Measurements from ENCODE around the gene PCBP3. TPM values are rescaled to one million over a fixed set of nuclear protein-coding genes. Genes with fewer than 3 reads are reported as not detected.

The PCBP3 gene
- total and polyA plus RNA-seq, 5 experiments from 2014 or later: 0.47 to 2.3 (median 0.95) TPM; not detected in 1

DNA sequence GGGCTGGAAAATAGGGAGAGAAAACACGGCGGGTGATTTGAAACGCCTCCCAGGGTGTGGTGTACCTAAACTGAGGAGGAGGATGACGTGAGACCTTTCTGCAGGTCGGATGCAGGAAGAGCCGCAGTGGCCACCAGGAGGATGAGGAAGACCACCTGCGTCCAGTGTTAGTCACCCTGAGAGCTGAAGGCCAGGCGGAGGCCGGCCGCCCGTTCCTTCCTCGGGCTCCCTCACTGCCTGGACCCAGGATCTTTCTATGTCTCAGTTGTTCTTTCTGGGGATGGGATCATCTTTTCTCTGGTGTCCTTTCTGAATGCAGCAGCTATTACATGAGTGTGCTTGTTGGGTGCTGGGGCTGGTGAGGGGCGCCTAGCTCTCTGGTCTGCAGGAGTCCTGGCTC, 263.3 kb downstream of the PCBP3 start:
- no peak overlapping the region for H3K4me3 Mint-ChIP-seq
- H3K27me3 Mint-ChIP-seq: no peaks in the 10 kb centered on the region
- no peaks in the 10 kb centered on the region for H3K9me3 Mint-ChIP-seq
- DNase-seq: peak in 1 of 10 donors; percentile 6
- H3K4me1 Mint-ChIP-seq: peaks cover 0 to 11% (median 7%) of the 10 kb centered on the region in 4 donors
- no peak for ATAC-seq
- no peaks in the 10 kb centered on the region for H3K36me3 Mint-ChIP-seq
- POLR2A ChIA-PET: no interaction called here
- H3K27ac Mint-ChIP-seq: peak overlapping the region in 2 of 10 donors; percentile 13 to 74

DNA sequence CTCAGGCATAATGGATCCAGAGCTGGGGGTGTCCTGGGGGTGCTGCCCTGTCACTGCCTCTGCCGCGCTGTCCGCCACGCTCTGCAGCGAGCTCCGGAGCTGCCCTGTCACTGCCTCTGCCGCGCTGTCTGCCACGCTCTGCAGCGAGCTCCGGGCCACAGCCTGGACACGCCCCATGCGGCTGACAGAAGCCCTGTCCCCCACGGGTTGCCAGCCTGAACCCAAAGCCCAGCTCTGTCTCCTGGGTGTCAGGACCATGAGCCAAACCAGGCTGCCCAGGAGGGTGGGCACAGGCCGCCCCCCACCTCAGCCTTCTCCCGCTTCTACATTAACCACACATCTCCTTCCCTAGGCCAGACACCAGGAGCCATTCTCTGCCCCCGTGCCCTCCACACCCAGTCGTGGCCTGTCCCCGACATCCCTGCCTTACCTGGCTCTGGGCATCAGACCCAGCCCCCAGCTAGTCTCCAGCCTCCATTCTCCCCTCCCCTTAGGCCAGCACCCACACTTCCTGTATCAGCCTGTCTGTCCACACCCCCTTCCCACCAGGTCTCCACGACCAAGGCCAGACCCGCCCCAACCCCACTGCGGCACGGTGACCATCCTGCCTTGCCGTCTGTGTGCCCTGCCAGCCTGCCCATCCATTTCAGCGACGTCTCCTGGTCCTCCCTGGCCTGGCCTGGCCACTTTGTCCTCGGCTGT, 265.2 kb downstream of the PCBP3 start:
- Mint-ChIP-seq H3K27ac (peak overlapping the region in 3 of 10 donors; percentile 43 to 88 (median 78)), H3K9me3 (no peaks in the 10 kb centered on the region), H3K36me3 (no peaks in the 10 kb centered on the region), H3K27me3 (no peaks in the 10 kb centered on the region), H3K4me1 (peaks cover 0 to 7% (median 7%) of the 10 kb centered on the region in 4 donors), H3K4me3 (no peak overlapping the region)
- ATAC-seq: no peak
- POLR2A ChIA-PET: no interaction called here
- DNase-seq: no peak

DNA sequence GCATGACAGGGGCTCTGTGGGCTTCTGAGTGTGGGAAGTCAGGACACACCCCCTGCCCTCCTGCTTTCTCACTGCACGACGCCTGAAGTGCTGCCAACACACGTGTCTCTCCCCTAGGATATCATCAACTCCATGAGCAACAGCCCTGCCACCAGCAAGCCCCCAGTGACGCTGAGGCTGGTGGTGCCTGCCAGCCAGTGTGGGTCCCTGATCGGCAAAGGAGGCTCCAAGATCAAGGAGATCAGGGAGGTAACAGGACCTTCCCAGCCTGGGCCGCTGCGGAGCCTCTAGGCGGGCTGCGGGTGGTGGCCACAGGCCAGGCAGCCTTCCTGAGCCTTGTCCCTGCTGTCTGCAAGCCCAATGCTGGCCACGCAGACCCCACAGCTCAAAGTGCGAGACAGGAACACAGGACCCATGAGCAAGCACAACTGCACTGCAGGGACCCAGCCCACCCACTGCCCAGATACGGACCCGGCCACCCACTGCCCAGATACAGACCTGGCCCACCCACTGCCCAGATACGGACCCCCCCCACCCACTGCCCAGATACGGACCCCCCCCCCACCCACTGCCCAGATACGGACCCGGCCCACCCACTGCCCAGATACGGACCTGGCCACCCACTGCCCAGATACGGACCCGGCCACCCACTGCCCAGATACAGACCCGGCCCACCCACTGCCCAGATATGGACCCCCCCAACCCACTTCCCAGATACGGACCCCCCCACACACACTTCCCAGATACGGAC, 265.9 kb downstream of the PCBP3 start:
- ATAC-seq: no peak
- H3K4me1 Mint-ChIP-seq: peaks cover 0 to 7% (median 6%) of the 10 kb centered on the region in 4 donors

DNA sequence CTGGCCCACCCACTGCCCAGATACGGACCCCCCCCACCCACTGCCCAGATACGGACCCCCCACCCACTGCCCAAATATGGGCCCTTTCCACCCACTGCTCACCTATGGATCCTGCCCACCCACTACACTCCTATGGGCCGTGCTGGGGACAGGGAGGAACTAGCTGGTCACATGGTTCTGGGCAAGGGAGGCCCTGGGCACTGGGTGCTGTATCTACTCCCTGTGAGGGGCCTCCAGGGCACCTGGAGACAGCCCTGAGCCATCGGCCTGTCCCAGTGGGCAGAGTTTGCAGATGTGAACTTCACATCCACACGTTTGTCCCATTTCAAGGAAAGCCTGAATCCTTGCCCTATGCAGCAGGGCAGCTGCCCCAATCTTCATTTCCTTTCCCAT, 266.6 kb downstream of the PCBP3 start:
- H3K27ac Mint-ChIP-seq: no peak overlapping the region
- no peaks in the 10 kb centered on the region for H3K27me3 Mint-ChIP-seq
- no peak overlapping the region for H3K4me3 Mint-ChIP-seq
- ATAC-seq: no peak
- POLR2A ChIA-PET: no interaction called here
- no peaks in the 10 kb centered on the region for H3K9me3 Mint-ChIP-seq
- DNase-seq: no peak
- H3K4me1 Mint-ChIP-seq: peaks cover 0 to 12% (median 9%) of the 10 kb centered on the region in 4 donors
- no peaks in the 10 kb centered on the region for H3K36me3 Mint-ChIP-seq

More for the DNA sequence above, 265.9 kb downstream of the PCBP3 start:
- Mint-ChIP-seq H3K27ac (peak overlapping the region in 3 of 10 donors; percentile 72 to 88 (median 78)), H3K9me3 (no peaks in the 10 kb centered on the region), H3K27me3 (no peaks in the 10 kb centered on the region), H3K4me3 (no peak overlapping the region), H3K36me3 (no peaks in the 10 kb centered on the region)
- DNase-seq: no peak
- POLR2A ChIA-PET: no interaction called here

DNA sequence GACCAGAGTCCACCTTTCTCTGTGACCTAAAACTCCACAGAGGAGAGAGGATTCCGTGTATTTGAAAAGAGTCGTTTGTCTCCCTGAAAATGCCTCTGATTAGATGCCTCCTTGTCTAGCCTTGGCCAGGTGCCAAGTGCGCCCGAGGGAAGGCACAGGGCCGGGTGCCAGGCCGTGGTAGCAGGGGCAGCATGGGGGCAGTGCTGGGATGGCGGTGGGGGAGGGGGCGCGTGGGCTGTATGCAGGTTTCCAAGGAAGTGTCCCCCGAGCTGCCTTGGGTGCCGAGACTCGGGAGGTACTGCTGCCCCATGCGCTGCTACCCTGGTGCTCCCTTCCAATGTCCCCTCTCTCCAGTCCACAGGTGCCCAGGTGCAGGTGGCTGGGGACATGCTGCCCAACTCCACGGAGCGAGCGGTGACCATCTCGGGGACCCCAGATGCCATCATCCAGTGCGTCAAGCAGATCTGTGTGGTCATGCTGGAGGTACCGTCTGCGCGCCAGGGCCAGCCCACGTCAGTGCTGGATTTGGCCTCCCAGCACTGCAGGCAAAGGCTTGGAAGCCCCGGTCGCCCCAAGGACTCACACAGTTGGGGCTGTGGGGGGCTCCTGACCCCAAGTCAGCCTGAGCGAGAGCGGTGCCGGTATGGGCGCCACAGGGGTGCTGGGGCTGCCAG, 267.2 kb downstream of the PCBP3 start:
- Mint-ChIP-seq H3K27me3 (no peaks in the 10 kb centered on the region), H3K4me3 (no peak overlapping the region), H3K4me1 (peaks cover under 1 to 17% (median 12%) of the 10 kb centered on the region in 4 donors), H3K27ac (peak overlapping the region in 1 of 10 donors; percentile 66), H3K36me3 (no peaks in the 10 kb centered on the region), H3K9me3 (no peaks in the 10 kb centered on the region)
- DNase-seq (no peak), ATAC-seq (no peak)
- POLR2A ChIA-PET: no interaction called here

DNA sequence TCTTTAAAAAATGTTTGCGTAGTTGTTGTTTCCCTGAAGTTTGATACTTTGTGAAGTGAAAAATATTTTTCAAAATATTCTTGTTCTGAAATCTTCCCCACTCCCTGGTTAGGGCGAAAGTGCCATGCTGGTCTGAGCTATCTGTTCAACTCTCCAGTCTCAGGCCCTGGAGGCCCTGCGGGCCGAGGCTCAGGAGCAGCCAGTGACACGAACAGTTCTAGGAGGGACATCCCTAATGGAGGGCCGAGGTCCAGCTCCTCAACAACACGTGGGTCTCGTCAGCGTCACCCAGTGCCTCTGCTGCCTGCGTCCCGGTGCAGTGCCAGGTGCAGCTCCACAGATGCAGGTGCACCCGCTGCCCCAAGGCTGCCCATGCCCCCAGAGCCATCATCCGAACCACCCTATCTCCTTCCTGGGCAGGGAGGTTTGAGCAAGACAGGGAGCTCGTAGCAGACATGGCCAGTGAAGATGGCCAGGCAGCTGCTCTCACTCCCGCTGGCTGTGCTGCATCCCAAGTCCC, 268.3 kb downstream of the PCBP3 start:
- Mint-ChIP-seq H3K9me3 (no peaks in the 10 kb centered on the region), H3K36me3 (no peaks in the 10 kb centered on the region), H3K4me3 (no peak overlapping the region), H3K27ac (peak overlapping the region in 1 of 10 donors; percentile 26), H3K27me3 (no peaks in the 10 kb centered on the region), H3K4me1 (peaks cover 10 to 29% (median 21%) of the 10 kb centered on the region in 4 donors)
- DNase-seq (no peak), ATAC-seq (no peak)
- POLR2A ChIA-PET: no interaction called here

DNA sequence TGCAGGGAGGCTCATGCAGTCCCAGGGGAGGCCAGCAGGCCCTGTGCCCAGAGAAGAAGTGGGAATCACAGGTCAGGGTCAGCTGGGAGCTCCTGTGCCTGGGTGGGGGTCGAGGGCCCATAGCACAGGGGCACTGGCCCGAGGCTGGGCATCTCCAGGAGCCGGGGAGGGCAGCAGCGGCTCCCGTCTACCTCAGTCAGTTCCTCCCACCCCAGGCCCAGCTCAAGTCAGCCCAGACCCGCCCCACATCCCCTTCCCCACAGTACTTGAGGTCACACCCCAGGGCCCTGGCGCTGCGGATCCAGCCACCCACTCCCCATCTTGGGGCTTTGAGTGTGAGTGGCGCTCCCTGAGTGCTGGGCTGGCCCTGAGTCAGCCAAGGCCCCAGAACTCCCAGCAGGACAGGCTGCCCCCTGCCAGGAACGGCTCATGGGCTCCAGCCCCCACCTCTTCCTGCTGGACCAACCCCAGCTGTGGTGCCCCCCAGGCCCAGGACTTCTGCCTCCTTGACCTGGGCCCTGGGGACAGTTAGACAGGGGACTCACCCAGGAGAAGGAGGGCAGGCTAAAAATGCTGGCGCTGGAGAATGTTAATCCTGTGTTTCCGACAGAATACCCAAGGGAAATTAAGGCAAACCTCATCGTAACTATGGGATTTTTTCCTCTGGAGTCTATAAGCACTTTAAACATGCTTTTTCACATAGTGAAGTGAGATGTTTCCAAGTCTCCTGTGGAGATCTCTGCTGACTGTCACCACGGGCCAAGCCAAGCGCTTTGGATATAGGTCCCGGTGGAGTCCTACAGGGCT, 269.3 kb downstream of the PCBP3 start:
- Mint-ChIP-seq H3K27me3 (no peaks in the 10 kb centered on the region), H3K36me3 (no peaks in the 10 kb centered on the region), H3K27ac (no peak overlapping the region), H3K4me3 (no peak overlapping the region), H3K4me1 (peaks cover 14 to 38% (median 25%) of the 10 kb centered on the region in 4 donors), H3K9me3 (no peaks in the 10 kb centered on the region)
- POLR2A ChIA-PET: no interaction called here
- ATAC-seq (no peak), DNase-seq (no peak)

DNA sequence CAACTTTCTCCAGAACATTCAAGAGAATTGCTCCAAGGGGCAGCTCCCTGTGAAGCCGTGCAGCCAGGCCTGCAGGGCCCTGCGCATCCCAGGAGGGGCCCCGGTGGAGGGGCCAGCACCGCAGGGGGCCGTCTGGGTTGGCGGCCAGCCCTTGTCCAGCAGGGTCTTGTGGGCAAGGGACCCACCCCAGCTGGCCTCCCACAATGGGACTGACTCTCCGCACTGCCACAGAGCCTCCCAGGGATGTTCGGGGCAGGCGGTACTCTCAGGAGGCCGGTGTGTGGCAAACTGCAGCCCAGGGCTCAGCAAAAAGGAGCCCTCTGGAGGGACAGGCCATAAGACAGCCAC, 269.9 kb downstream of the PCBP3 start:
- no peaks in the 10 kb centered on the region for H3K36me3 Mint-ChIP-seq
- H3K27ac Mint-ChIP-seq: no peak overlapping the region
- peaks cover 14 to 38% (median 25%) of the 10 kb centered on the region in 4 donors for H3K4me1 Mint-ChIP-seq
- no peaks in the 10 kb centered on the region for H3K27me3 Mint-ChIP-seq
- POLR2A ChIA-PET: no interaction called here
- no peak overlapping the region for H3K4me3 Mint-ChIP-seq
- no peak for ATAC-seq
- DNase-seq: no peak
- no peaks in the 10 kb centered on the region for H3K9me3 Mint-ChIP-seq

DNA sequence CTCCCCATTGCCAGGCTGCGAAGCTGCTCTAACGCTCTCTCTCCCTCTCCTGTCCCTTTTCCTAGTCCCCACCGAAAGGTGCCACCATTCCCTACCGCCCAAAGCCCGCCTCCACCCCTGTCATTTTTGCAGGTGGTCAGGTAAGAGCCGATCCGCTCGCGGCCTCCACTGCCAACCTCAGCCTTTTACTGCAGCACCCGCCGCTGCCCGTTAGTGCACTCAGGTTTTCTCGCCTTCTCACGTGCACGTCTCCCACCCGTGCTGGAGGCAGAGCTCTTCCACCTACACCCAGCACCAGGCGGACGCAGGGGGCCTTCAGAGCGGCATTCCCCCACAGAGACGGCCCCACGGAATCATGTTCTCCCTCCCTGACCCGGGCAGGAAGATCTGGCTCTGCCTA, 270.4 kb downstream of the PCBP3 start:
- no peaks in the 10 kb centered on the region for H3K36me3 Mint-ChIP-seq
- no peak overlapping the region for H3K27ac Mint-ChIP-seq
- ATAC-seq (no peak), DNase-seq (no peak)
- H3K4me1 Mint-ChIP-seq: peaks cover 14 to 35% (median 25%) of the 10 kb centered on the region in 4 donors
- POLR2A ChIA-PET: no interaction called here
- H3K27me3 Mint-ChIP-seq: no peaks in the 10 kb centered on the region
- no peak overlapping the region for H3K4me3 Mint-ChIP-seq
- no peaks in the 10 kb centered on the region for H3K9me3 Mint-ChIP-seq

DNA sequence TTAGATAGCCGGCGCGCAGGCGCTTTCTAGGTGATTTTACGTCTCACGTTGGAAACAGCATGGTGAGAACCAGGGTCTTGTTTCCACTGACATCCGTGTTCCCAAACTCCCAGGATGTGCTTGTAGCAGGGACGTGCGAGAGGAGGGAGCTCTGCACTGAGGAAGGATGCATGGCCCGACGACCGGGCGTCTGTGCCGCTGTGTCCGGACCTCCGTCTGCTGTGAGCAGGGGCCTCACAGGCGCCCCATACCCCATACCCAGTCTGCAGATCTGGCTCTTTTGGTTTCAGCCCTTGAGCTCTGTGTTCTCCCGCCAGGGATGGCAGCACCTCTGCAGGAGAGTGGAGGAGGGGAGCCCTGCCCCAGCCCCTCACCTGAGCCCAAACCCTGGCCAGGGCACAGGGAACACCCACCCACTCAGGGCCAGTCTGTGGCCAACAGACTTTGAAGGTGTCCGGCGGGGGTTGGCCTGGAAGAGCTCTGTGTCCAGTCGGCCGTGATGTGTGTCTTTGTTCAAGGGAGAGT, 270.9 kb downstream of the PCBP3 start:
- POLR2A ChIA-PET: no interaction called here
- H3K27ac Mint-ChIP-seq: no peak overlapping the region
- H3K4me3 Mint-ChIP-seq: no peak overlapping the region

DNA sequence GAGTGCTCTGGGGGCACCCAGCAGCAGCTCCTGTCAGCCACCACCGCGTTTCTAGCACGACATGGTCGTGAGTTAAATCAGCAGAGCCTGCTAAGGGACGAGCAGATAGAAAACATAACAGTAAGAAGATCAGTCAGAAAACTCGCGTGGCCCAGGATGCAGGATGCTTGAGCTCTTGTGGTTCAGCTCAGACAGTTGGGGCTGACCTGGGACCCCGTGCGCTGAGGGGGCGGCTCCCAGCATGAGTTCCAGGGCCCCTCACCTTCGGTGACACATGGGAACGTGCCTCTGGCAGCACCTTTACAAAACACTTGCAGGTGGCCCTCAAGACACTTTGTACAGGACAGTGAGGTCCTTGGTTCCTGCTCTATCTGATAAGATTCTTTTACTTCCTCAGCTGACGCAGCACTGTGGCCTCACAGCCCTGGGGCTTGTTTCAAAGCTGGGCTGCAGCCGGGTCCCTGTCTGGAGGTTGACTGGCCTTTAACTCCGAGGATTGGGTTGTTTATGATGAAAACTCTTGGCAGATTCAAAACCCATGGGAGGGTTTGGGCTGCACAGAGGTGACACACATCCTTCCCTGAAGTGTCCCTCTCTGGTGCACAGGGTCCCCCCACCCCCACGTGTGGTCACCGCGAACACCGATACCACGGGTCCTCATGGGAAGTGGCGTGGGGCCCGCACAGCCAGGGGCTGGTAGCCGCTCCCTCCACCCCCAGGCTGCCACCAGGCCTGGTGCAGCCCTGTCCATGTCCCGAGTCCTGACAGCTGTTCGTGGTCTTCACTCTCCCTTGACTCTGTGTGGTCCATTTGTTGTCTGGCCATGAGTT, 272.7 kb downstream of the PCBP3 start:
- peaks cover 9 to 32% (median 23%) of the 10 kb centered on the region in 4 donors for H3K4me1 Mint-ChIP-seq
- peak overlapping the region in 3 of 10 donors; percentile 9 to 75 (median 69) for H3K27ac Mint-ChIP-seq
- H3K27me3 Mint-ChIP-seq: no peaks in the 10 kb centered on the region
- H3K36me3 Mint-ChIP-seq: no peaks in the 10 kb centered on the region
- H3K4me3 Mint-ChIP-seq: peak overlapping the region in 1 of 10 donors; percentile 30
- DNase-seq (peak in 2 of 10 donors; percentile 13 to 14), ATAC-seq (peak in 1 of 2 donors; percentile 54)
- POLR2A ChIA-PET: interaction anchor here (0.8 kb wide), 1 partner anchor 29 kb away, joined by 3 read pairs; no protein-coding TSS in a partner anchor
- H3K9me3 Mint-ChIP-seq: no peaks in the 10 kb centered on the region

More for the DNA sequence above, 270.9 kb downstream of the PCBP3 start:
- Mint-ChIP-seq H3K4me1 (peaks cover 12 to 32% (median 23%) of the 10 kb centered on the region in 4 donors), H3K36me3 (no peaks in the 10 kb centered on the region), H3K27me3 (no peaks in the 10 kb centered on the region), H3K9me3 (no peaks in the 10 kb centered on the region)
- no peak for DNase-seq
- no peak for ATAC-seq

Measured in naive thymus-derived CD8-positive, alpha-beta T cell (primary cell).